Common myeloid progenitor, CD34-positive (primary cell): ENCODE results near the gene WDFY1. TPM values are rescaled to one million over a fixed set of nuclear protein-coding genes. Genes with fewer than 3 reads are reported as not detected.
A peak's percentile ranks its signal among the peaks of the same experiment; 100 is the strongest.

Experiments used
- CTCF ChIA-PET: fragments of 350-600 bp; sonication (Branson Sonifier 250); formaldehyde crosslinking; loops from one replicate; lab custom pipeline; 2021; ENCODE audit warnings: antibody characterized with exemption; lab: Charles Lee
- POLR2A ChIA-PET: fragments of 350-600 bp; sonication (Branson Sonifier 250); formaldehyde crosslinking; loops from one replicate; lab custom pipeline; 2021; ENCODE audit warnings: antibody characterized with exemption; lab: Charles Lee
- DNase-seq, 3 donors: peaks; one replicate each; pipeline versions ENCODE4 v3.0.0 to v3.0.0-alpha.2; 2013
- H3K27ac ChIP-seq, 2 experiments: 1 replicate in 1 of 2; 2 replicates in 1 of 2; pipeline ENCODE4 v1.7.0; 2013; ENCODE audit warnings: inconsistent platforms in 2 of 2, low read length in 2 of 2, mild to moderate bottlenecking in 2 of 2, low read depth in 1 of 2, moderate library complexity in 1 of 2; ENCODE audit not compliant: severe bottlenecking in 2 of 2, insufficient read depth in 1 of 2, poor library complexity in 1 of 2
- H3K27me3 ChIP-seq, 5 experiments: replicated peaks in 2 of 5; 1 replicate in 3 of 5; 2 replicates in 2 of 5; pipeline versions ENCODE4 v1.6.1 to v1.7.0; 2013; ENCODE audit warnings: low read length in 4 of 5, mild to moderate bottlenecking in 2 of 5, moderate library complexity in 2 of 5, inconsistent platforms in 1 of 5; ENCODE audit not compliant: insufficient read depth in 5 of 5, control insufficient read depth in 4 of 5
- H3K36me3 ChIP-seq, 4 experiments: 1 replicate in 2 of 4; 2 replicates in 2 of 4; pipeline versions ENCODE4 v1.6.1 to v1.7.0; 2013; ENCODE audit warnings: low read length in 3 of 4, control low read depth in 1 of 4, mild to moderate bottlenecking in 1 of 4; ENCODE audit not compliant: control insufficient read depth in 4 of 4, insufficient read depth in 4 of 4
- H3K4me1 ChIP-seq, 4 experiments: 1 replicate in 3 of 4; 2 replicates in 1 of 4; pipeline versions ENCODE4 v1.6.1 to v1.7.1; 2013; ENCODE audit warnings: low read length in 3 of 4, mild to moderate bottlenecking in 3 of 4, control low read depth in 1 of 4, inconsistent platforms in 1 of 4, moderate library complexity in 1 of 4; ENCODE audit not compliant: control insufficient read depth in 4 of 4, insufficient read depth in 4 of 4; ENCODE audit errors: control extremely low read depth in 1 of 4
- H3K4me3 ChIP-seq, 7 experiments: 1 replicate in 4 of 7; 2 replicates in 3 of 7; pipeline versions ENCODE4 v1.5.1 to v1.7.0; 2013; ENCODE audit warnings: mild to moderate bottlenecking in 7 of 7, low read length in 6 of 7, moderate library complexity in 6 of 7, inconsistent platforms in 2 of 7, low read depth in 2 of 7, control low read depth in 1 of 7; ENCODE audit not compliant: insufficient read depth in 4 of 7, control insufficient read depth in 1 of 7; ENCODE audit errors: extremely low read depth in 1 of 7
- H3K9me3 ChIP-seq, 5 experiments: 1 replicate in 4 of 5; 2 replicates in 1 of 5; pipeline versions ENCODE4 v1.6.1 to v1.7.1; 2013; ENCODE audit warnings: low read length in 4 of 5, mild to moderate bottlenecking in 2 of 5, inconsistent platforms in 1 of 5, low read depth in 1 of 5, moderate library complexity in 1 of 5; ENCODE audit not compliant: control insufficient read depth in 4 of 5, insufficient read depth in 2 of 5; ENCODE audit errors: control extremely low read depth in 1 of 5
- WGBS: methylation state at CpG from one replicate; pipeline ENCODE4 v1.1.5; 2013; ENCODE audit not compliant: insufficient coverage; 5-methylcytosine and 5-hydroxymethylcytosine counted together
- polyA plus RNA-seq: library from polyadenylated mRNA; unstranded; fragments of 120-200 nt; gene quantifications from one replicate; pipeline ENCODE4 v1.2.1, GENCODE V29; 2013

Gene WDFY1
- polyA plus RNA-seq: 33.9 TPM

- peaks cover 0 to 2% (median 0%) of the 10 kb centered on the region in 4 experiments for H3K36me3 ChIP-seq
- peak within 1 kb of the TSS; percentile 77 to 90 (median 86) for H3K4me3 ChIP-seq
- H3K4me1 ChIP-seq: peaks cover 0 to 15% (median 10%) of the 10 kb centered on the region in 4 experiments
- CTCF ChIA-PET: interaction anchor here (0.8 to 2.1 kb wide), 3 partner anchors 10 to 35 kb away, joined by 3 to 17 read pairs (median 3); no protein-coding TSS in a partner anchor
- H3K9me3 ChIP-seq: no peaks in the 10 kb centered on the region
- H3K27ac ChIP-seq: peak within 1 kb of the TSS in 1 of 2 experiments; percentile 68
- WGBS: under 1% methylated on average over 74 of the region's 87 CpGs
- POLR2A ChIA-PET: interaction anchor here (1.5 kb wide), 1 partner anchor 12 kb away, joined by 4 read pairs; the partner anchor contains the start of gene MRPL44
- DNase-seq: peak; percentile 84 to 92 (median 87)
- H3K27me3 ChIP-seq: no peaks in the 10 kb centered on the region
Observed at GRCh38 chr2:223944703-223945531, at the start of gene WDFY1. Gene WDFY1, minus strand, starts transcription at chr2:223945335. Its CDS starts 51 bp downstream, at chr2:223945284.

- H3K27me3 ChIP-seq: no peaks in the 10 kb centered on the region
- H3K36me3 ChIP-seq: peaks cover 0 to 8% (median 3%) of the 10 kb centered on the region in 4 experiments
- CTCF ChIA-PET: interaction anchor here (0.5 to 7.1 kb wide), 17 partner anchors 9 to 290 kb away, joined by 3 to 136 read pairs (median 12); no protein-coding TSS in a partner anchor
- no peaks in the 10 kb centered on the region for H3K9me3 ChIP-seq
- H3K27ac ChIP-seq: no peak overlapping the region
- peaks cover 0 to 2% (median 0%) of the 10 kb centered on the region in 4 experiments for H3K4me1 ChIP-seq
- no peak for DNase-seq
- H3K4me3 ChIP-seq: no peak overlapping the region
- POLR2A ChIA-PET: no interaction called here
- WGBS: 100% methylated on average over 3 of the region's 4 CpGs
Observed at GRCh38 chr2:223994562-223995162, 49.5 kb upstream of the WDFY1 start.

GRCh38 chr2:223993634-223994232 lies 48.6 kb upstream of the WDFY1 start:
- H3K9me3 ChIP-seq: no peaks in the 10 kb centered on the region
- ChIA-PET CTCF (interaction anchor here (0.8 to 7.1 kb wide), 37 partner anchors 9 to 363 kb away, joined by 3 to 136 read pairs (median 6); partner anchors contain the start of gene SERPINE2), POLR2A (no interaction called here)

GRCh38 chr2:223991611-223992010 lies 46.5 kb upstream of the WDFY1 start:
- no peak for DNase-seq
- Histone ChIP-seq H3K27ac (no peak overlapping the region), H3K27me3 (no peaks in the 10 kb centered on the region), H3K4me1 (peaks cover 0 to 2% (median 0%) of the 10 kb centered on the region in 4 experiments), H3K9me3 (no peaks in the 10 kb centered on the region), H3K36me3 (peaks cover 0 to 13% (median 0%) of the 10 kb centered on the region in 4 experiments), H3K4me3 (no peak overlapping the region)
- WGBS: 95% methylated on average over 12 of the region's 12 CpGs
- POLR2A ChIA-PET: no interaction called here
- CTCF ChIA-PET: interaction anchor here (1.2 to 7.1 kb wide), 6 partner anchors 10 to 293 kb away, joined by 3 to 136 read pairs (median 3); no protein-coding TSS in a partner anchor

More at GRCh38 chr2:223993634-223994232, 48.6 kb upstream of the WDFY1 start:
- Histone ChIP-seq H3K27me3 (no peaks in the 10 kb centered on the region), H3K4me1 (peaks cover 0 to 2% (median 0%) of the 10 kb centered on the region in 4 experiments), H3K27ac (no peak overlapping the region), H3K36me3 (peaks cover 0 to 13% (median 3%) of the 10 kb centered on the region in 4 experiments), H3K4me3 (no peak overlapping the region)
- WGBS: 38% methylated on average over 5 of the region's 5 CpGs
- peak; percentile 81 to 89 (median 82) for DNase-seq

- Histone ChIP-seq H3K4me1 (peaks cover 0 to 2% (median 0%) of the 10 kb centered on the region in 4 experiments), H3K36me3 (peaks cover 0 to 14% (median under 1%) of the 10 kb centered on the region in 4 experiments), H3K27me3 (no peaks in the 10 kb centered on the region), H3K4me3 (no peak overlapping the region), H3K27ac (no peak overlapping the region), H3K9me3 (no peaks in the 10 kb centered on the region)
- ChIA-PET POLR2A (interaction anchor here (0.6 kb wide), 1 partner anchor 74 kb away, joined by 3 read pairs; no protein-coding TSS in a partner anchor), CTCF (interaction anchor here (1.0 to 7.1 kb wide), 5 partner anchors 9 to 294 kb away, joined by 3 to 136 read pairs (median 7); no protein-coding TSS in a partner anchor)
- WGBS: 100% methylated on average over 1 of the region's 3 CpGs
- no peak for DNase-seq
Observed at GRCh38 chr2:223989856-223990232, 44.7 kb upstream of the WDFY1 start.

- Histone ChIP-seq H3K27ac (no peak overlapping the region), H3K36me3 (peaks cover 0 to 18% (median 3%) of the 10 kb centered on the region in 4 experiments), H3K27me3 (no peaks in the 10 kb centered on the region), H3K4me3 (no peak overlapping the region), H3K4me1 (peaks cover 0 to 2% (median 0%) of the 10 kb centered on the region in 4 experiments), H3K9me3 (no peaks in the 10 kb centered on the region)
- 93% methylated on average over 9 of the region's 10 CpGs for WGBS
- ChIA-PET POLR2A (no interaction called here), CTCF (interaction anchor here (1.1 to 7.1 kb wide), 5 partner anchors 9 to 295 kb away, joined by 3 to 136 read pairs (median 13); no protein-coding TSS in a partner anchor)
- DNase-seq: no peak
Observed at GRCh38 chr2:223989206-223989855, 44.2 kb upstream of the WDFY1 start.
